Measurements from ENCODE around the gene SH3TC2. TPM values are rescaled to one million over a fixed set of nuclear protein-coding genes. Genes with fewer than 3 reads are reported as not detected.

Gene SH3TC2
- polyA plus RNA-seq, 1 donor, result 0.72 TPM

DNA sequence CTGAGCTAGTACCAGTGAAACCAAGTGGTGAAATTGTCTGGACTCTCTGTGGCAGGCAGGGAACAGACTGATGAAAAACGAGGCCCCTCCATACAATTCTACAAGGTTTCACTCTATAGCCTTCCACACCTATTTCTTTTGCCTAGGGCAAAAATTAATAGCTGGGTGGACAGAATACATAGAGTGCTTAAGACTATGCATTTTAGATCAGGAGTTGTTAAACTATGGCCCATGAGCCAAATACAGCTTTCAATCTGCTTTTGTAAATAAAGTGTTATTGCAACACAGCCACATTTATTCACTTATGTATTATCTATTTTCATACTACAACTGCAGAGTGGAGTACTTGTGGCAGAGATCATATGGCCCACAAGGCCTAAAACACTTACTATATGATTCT lies 45.2 kb downstream of the SH3TC2 start:
- H3K9me3 ChIP-seq (ENCODE audit: control insufficient read depth, low read depth, low read length), result no peaks in the 10 kb centered on the region
- no peaks in the 10 kb centered on the region for H3K4me1 ChIP-seq (ENCODE audit: control insufficient read depth, insufficient read depth, low read length)
- WGBS (ENCODE audit: insufficient coverage, low lambda C conversion rate), result no CpG with 5 or more reads among the region's 1 CpG
- H3K27me3 ChIP-seq (ENCODE audit: control insufficient read depth, insufficient read depth, low read length), result no peaks in the 10 kb centered on the region
- no peak overlapping the region for H3K27ac ChIP-seq (ENCODE audit: low read length)
- H3K4me3 ChIP-seq (ENCODE audit: low read length), result no peak overlapping the region
- DNase-seq, result no peak
- no peaks in the 10 kb centered on the region for H3K36me3 ChIP-seq (ENCODE audit: control insufficient read depth, insufficient read depth, low read length)

GRCh38 chr5:149015561-149015960 lies 47.3 kb downstream of the SH3TC2 start:
- H3K27ac ChIP-seq (ENCODE audit: low read length), result no peak overlapping the region
- DNase-seq, result no peak
- H3K36me3 ChIP-seq (ENCODE audit: control insufficient read depth, insufficient read depth, low read length), result no peaks in the 10 kb centered on the region
- no peaks in the 10 kb centered on the region for H3K9me3 ChIP-seq (ENCODE audit: control insufficient read depth, low read depth, low read length)
- H3K4me3 ChIP-seq (ENCODE audit: low read length), result no peak overlapping the region
- no peaks in the 10 kb centered on the region for H3K27me3 ChIP-seq (ENCODE audit: control insufficient read depth, insufficient read depth, low read length)
- no CpG with 5 or more reads among the region's 1 CpG for WGBS (ENCODE audit: insufficient coverage, low lambda C conversion rate)
- H3K4me1 ChIP-seq (ENCODE audit: control insufficient read depth, insufficient read depth, low read length), result no peaks in the 10 kb centered on the region

GRCh38 chr5:149015126-149015525 lies 47.7 kb downstream of the SH3TC2 start:
- no peaks in the 10 kb centered on the region for H3K9me3 ChIP-seq (ENCODE audit: control insufficient read depth, low read depth, low read length)
- no CpG with 5 or more reads among the region's 1 CpG for WGBS (ENCODE audit: insufficient coverage, low lambda C conversion rate)
- H3K4me3 ChIP-seq (ENCODE audit: low read length), result no peak overlapping the region
- H3K27ac ChIP-seq (ENCODE audit: low read length), result no peak overlapping the region
- H3K36me3 ChIP-seq (ENCODE audit: control insufficient read depth, insufficient read depth, low read length), result no peaks in the 10 kb centered on the region
- no peaks in the 10 kb centered on the region for H3K27me3 ChIP-seq (ENCODE audit: control insufficient read depth, insufficient read depth, low read length)
- H3K4me1 ChIP-seq (ENCODE audit: control insufficient read depth, insufficient read depth, low read length), result no peaks in the 10 kb centered on the region
- no peak for DNase-seq

DNA sequence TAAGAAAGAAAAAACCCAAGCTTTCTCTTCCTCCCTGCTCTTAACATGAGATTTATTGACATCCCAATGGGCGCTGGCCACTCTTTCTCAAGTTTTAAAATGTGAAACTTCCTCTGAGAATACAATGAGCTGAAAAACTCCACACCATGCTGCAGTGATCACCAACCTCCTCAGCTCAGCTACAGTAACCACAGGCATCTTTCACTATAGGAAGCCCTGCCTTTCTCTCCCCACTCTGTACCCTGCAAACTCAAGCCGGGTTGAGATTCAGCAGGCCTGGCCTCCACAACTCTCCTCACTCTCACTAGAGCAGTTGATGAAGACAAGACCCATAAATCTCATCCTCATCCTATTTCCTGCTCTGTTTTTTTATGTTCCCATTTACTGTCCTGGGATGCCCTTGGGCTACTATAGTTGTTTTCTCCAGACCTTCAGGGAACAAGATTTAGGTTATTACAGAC lies 48.3 kb downstream of the SH3TC2 start:
- no peak overlapping the region for H3K4me3 ChIP-seq (ENCODE audit: low read length)
- no peak overlapping the region for H3K27ac ChIP-seq (ENCODE audit: low read length)
- no peaks in the 10 kb centered on the region for H3K9me3 ChIP-seq (ENCODE audit: control insufficient read depth, low read depth, low read length)
- H3K4me1 ChIP-seq (ENCODE audit: control insufficient read depth, insufficient read depth, low read length), result no peaks in the 10 kb centered on the region
- H3K36me3 ChIP-seq (ENCODE audit: control insufficient read depth, insufficient read depth, low read length), result no peaks in the 10 kb centered on the region
- no CpG with 5 or more reads among the region's 2 CpGs for WGBS (ENCODE audit: insufficient coverage, low lambda C conversion rate)
- no peak for DNase-seq
- no peaks in the 10 kb centered on the region for H3K27me3 ChIP-seq (ENCODE audit: control insufficient read depth, insufficient read depth, low read length)

DNA sequence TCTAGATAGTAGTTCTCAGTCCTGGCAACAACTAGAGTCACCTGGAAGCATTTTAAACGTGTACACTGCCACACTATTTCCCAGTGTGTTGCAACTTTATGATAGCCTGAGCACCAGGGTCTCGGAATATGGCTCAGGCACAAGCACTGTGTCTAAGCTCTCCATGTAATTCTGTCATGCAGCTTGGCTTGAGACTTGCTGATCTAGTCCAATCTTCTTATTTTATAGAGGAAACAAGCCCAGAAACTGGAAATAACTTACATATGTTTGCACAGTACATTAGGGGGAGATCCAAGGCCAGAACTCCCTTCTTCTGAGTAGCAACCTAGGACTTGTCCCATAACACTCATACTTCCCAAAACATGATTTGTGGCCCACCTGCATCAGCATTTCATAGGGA lies 49.1 kb downstream of the SH3TC2 start:
- no CpG with 5 or more reads among the region's 2 CpGs for WGBS (ENCODE audit: insufficient coverage, low lambda C conversion rate)
- no peak overlapping the region for H3K27ac ChIP-seq (ENCODE audit: low read length)
- DNase-seq, result peak in 1 of 2 donors; percentile 18
- no peaks in the 10 kb centered on the region for H3K9me3 ChIP-seq (ENCODE audit: control insufficient read depth, low read depth, low read length)
- H3K4me3 ChIP-seq (ENCODE audit: low read length), result no peak overlapping the region
- no peaks in the 10 kb centered on the region for H3K36me3 ChIP-seq (ENCODE audit: control insufficient read depth, insufficient read depth, low read length)
- no peaks in the 10 kb centered on the region for H3K4me1 ChIP-seq (ENCODE audit: control insufficient read depth, insufficient read depth, low read length)
- no peaks in the 10 kb centered on the region for H3K27me3 ChIP-seq (ENCODE audit: control insufficient read depth, insufficient read depth, low read length)

- no peaks in the 10 kb centered on the region for H3K9me3 ChIP-seq (ENCODE audit: control insufficient read depth, low read depth, low read length)
- H3K36me3 ChIP-seq (ENCODE audit: control insufficient read depth, insufficient read depth, low read length), result no peaks in the 10 kb centered on the region
- DNase-seq, result no peak
- H3K27me3 ChIP-seq (ENCODE audit: control insufficient read depth, insufficient read depth, low read length), result no peaks in the 10 kb centered on the region
- H3K4me1 ChIP-seq (ENCODE audit: control insufficient read depth, insufficient read depth, low read length), result no peaks in the 10 kb centered on the region
- no CpG with 5 or more reads among the region's 5 CpGs for WGBS (ENCODE audit: insufficient coverage, low lambda C conversion rate)
- no peak overlapping the region for H3K27ac ChIP-seq (ENCODE audit: low read length)
- no peak overlapping the region for H3K4me3 ChIP-seq (ENCODE audit: low read length)
Measured at GRCh38 chr5:149012350-149012749, 50.5 kb downstream of the SH3TC2 start.

DNA sequence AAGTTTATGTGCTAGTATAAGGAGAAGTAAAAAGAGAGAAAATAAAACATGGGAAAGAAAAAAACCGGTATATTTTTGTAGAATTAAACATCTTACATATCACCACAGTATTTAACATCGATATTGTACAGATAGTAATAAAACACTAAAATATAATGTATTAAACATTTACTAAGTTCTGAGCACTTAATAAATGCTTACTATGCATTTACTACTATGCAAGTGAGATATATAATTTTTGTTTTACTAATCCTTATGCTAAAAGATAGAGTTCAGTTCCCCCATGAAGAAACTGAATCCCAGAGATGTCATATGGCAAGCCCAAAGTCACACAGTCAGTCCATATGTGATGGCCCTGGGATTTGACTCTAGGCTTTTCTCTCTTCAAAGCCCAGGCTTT lies 51.1 kb downstream of the SH3TC2 start:
- DNase-seq, result no peak
- no peaks in the 10 kb centered on the region for H3K36me3 ChIP-seq (ENCODE audit: control insufficient read depth, insufficient read depth, low read length)
- H3K27me3 ChIP-seq (ENCODE audit: control insufficient read depth, insufficient read depth, low read length), result no peaks in the 10 kb centered on the region
- no peak overlapping the region for H3K27ac ChIP-seq (ENCODE audit: low read length)
- H3K9me3 ChIP-seq (ENCODE audit: control insufficient read depth, low read depth, low read length), result no peaks in the 10 kb centered on the region
- no peak overlapping the region for H3K4me3 ChIP-seq (ENCODE audit: low read length)
- H3K4me1 ChIP-seq (ENCODE audit: control insufficient read depth, insufficient read depth, low read length), result no peaks in the 10 kb centered on the region
- 100% methylated on average over 1 of the region's 2 CpGs for WGBS (ENCODE audit: insufficient coverage, low lambda C conversion rate)

- no CpG with 5 or more reads among the region's 3 CpGs for WGBS (ENCODE audit: insufficient coverage, low lambda C conversion rate)
- Histone ChIP-seq H3K4me3 (ENCODE audit: low read length) (no peak overlapping the region), H3K4me1 (ENCODE audit: control insufficient read depth, insufficient read depth, low read length) (no peaks in the 10 kb centered on the region), H3K27me3 (ENCODE audit: control insufficient read depth, insufficient read depth, low read length) (no peaks in the 10 kb centered on the region), H3K27ac (ENCODE audit: low read length) (no peak overlapping the region), H3K9me3 (ENCODE audit: control insufficient read depth, low read depth, low read length) (no peaks in the 10 kb centered on the region), H3K36me3 (ENCODE audit: control insufficient read depth, insufficient read depth, low read length) (no peaks in the 10 kb centered on the region)
- DNase-seq, result no peak
Measured at GRCh38 chr5:149011084-149011483, 51.8 kb downstream of the SH3TC2 start.

DNA sequence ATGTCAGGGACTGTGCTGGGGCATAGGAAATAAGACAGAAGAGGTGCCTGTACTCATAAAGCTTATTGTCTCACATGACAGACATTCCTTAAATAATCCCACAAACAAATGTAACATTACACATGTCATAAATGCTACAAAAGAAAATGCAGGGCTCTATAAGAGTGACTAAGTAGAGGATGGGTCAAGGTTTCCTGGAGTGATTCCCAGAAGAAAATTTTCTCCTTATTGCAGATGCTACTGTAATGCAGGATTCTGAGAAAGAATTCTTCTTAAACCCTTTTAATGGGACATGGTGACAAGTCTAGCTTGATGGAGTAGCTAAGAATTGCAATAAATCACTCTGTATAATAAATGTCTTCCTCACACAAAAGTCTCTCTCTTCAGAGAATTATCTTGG lies 55.7 kb downstream of the SH3TC2 start:
- Histone ChIP-seq H3K9me3 (ENCODE audit: control insufficient read depth, low read depth, low read length) (no peaks in the 10 kb centered on the region), H3K4me3 (ENCODE audit: low read length) (no peak overlapping the region), H3K27me3 (ENCODE audit: control insufficient read depth, insufficient read depth, low read length) (no peaks in the 10 kb centered on the region), H3K36me3 (ENCODE audit: control insufficient read depth, insufficient read depth, low read length) (no peaks in the 10 kb centered on the region), H3K4me1 (ENCODE audit: control insufficient read depth, insufficient read depth, low read length) (peaks cover 13% of the 10 kb centered on the region), H3K27ac (ENCODE audit: low read length) (no peak overlapping the region)
- no peak for DNase-seq

DNA sequence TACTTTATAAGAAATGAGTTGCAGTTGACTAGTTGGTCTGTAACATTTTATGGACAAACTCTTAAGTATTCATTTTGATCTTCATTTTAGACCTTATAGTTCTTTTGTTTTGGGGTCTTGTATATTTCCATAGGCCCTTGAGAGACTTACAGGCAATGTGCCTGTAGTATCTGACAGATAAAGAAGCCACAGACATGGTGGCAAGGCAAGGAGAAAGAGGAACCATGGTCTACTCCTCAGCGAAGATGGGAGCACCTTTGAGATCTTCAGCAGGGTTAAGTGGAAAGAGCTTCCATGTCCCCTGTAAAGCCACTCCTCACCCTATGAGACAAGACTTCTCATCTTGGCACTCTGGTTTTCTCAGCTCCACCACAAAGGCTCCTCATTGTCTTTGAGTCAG lies 56.4 kb downstream of the SH3TC2 start:
- DNase-seq, result no peak
- Histone ChIP-seq H3K9me3 (ENCODE audit: control insufficient read depth, low read depth, low read length) (no peaks in the 10 kb centered on the region), H3K4me1 (ENCODE audit: control insufficient read depth, insufficient read depth, low read length) (peaks cover 18% of the 10 kb centered on the region), H3K27me3 (ENCODE audit: control insufficient read depth, insufficient read depth, low read length) (no peaks in the 10 kb centered on the region), H3K27ac (ENCODE audit: low read length) (no peak overlapping the region), H3K36me3 (ENCODE audit: control insufficient read depth, insufficient read depth, low read length) (no peaks in the 10 kb centered on the region), H3K4me3 (ENCODE audit: low read length) (no peak overlapping the region)
- WGBS (ENCODE audit: insufficient coverage, low lambda C conversion rate), result no CpG with 5 or more reads among the region's 1 CpG

GRCh38 chr5:149005077-149005892 lies 57.6 kb downstream of the SH3TC2 start:
- Histone ChIP-seq H3K9me3 (ENCODE audit: control insufficient read depth, low read depth, low read length) (no peaks in the 10 kb centered on the region), H3K4me1 (ENCODE audit: control insufficient read depth, insufficient read depth, low read length) (peaks cover 18% of the 10 kb centered on the region), H3K4me3 (ENCODE audit: low read length) (no peak overlapping the region), H3K36me3 (ENCODE audit: control insufficient read depth, insufficient read depth, low read length) (no peaks in the 10 kb centered on the region), H3K27me3 (ENCODE audit: control insufficient read depth, insufficient read depth, low read length) (no peaks in the 10 kb centered on the region), H3K27ac (ENCODE audit: low read length) (peak overlapping the region; percentile 23)
- DNase-seq, result peak; percentile 31 to 80
- WGBS (ENCODE audit: insufficient coverage, low lambda C conversion rate), result no CpG with 5 or more reads among the region's 2 CpGs

All from large intestine (tissue), 3 donors.